DOHH2 (cell line): ENCODE results near the gene LCN15.

ENCODE experiments used
- CTCF ChIP-seq: fragments of 200-600 bp; sonication (generic); IDR thresholded peaks from one replicate; pipeline ENCODE4 v1.5.1; 2014; ENCODE audit warnings: antibody characterized with exemption, mild to moderate bottlenecking, low read depth, low read length; ENCODE audit not compliant: poor library complexity, severe bottlenecking
- EZH2phosphoT487 ChIP-seq: fragments of 200-600 bp; sonication (generic); IDR thresholded peaks from 2 replicates; pipeline ENCODE4 v1.6.1; 2017; ENCODE audit warnings: borderline replicate concordance, mild to moderate bottlenecking, antibody characterized with exemption, low read length, moderate library complexity, mixed read lengths

GRCh38 chr9:136735812-136736480 lies 28.4 kb downstream of the LCN15 start:
- no peak for TF ChIP-seq EZH2phosphoT487
- no peak for TF ChIP-seq CTCF
